DOHH2 (cell line): Measurements from ENCODE around the gene TAS2R40.

ENCODE experiments used
- H3F3A ChIP-seq: fragments of 200-600 bp; sonication (generic), shearing (Covaris generic); 2 replicates; pipeline ENCODE4 v1.6.0; 2016; ENCODE audit warnings: antibody characterized with exemption, mild to moderate bottlenecking; ENCODE audit not compliant: control insufficient read depth, insufficient read depth
- H3K27ac ChIP-seq: fragments of 200-600 bp; sonication (generic); 2 replicates; pipeline ENCODE4 v1.5.1; 2014; ENCODE audit warnings: low read depth, mild to moderate bottlenecking, low read length, moderate library complexity
- H3K27me3 ChIP-seq: fragments of 200-600 bp; sonication (generic); 2 replicates; pipeline ENCODE4 v1.6.1; 2014; ENCODE audit warnings: mild to moderate bottlenecking, low read length, mixed read lengths; ENCODE audit not compliant: control insufficient read depth
- H3K36me3 ChIP-seq: fragments of 200-600 bp; sonication (generic); 2 replicates; pipeline ENCODE4 v1.6.1; 2014; ENCODE audit warnings: mild to moderate bottlenecking, low read length, moderate library complexity, mixed read lengths; ENCODE audit not compliant: control insufficient read depth
- H3K4me1 ChIP-seq: fragments of 200-600 bp; sonication (generic); 2 replicates; pipeline ENCODE4 v1.6.1; 2014; ENCODE audit warnings: mild to moderate bottlenecking, low read length, mixed read lengths; ENCODE audit not compliant: control insufficient read depth
- H3K4me2 ChIP-seq: fragments of 200-600 bp; sonication (generic); 2 replicates; pipeline ENCODE4 v1.6.0; 2014; ENCODE audit warnings: mild to moderate bottlenecking, low read length, moderate library complexity
- H3K4me3 ChIP-seq: fragments of 200-600 bp; sonication (generic); 2 replicates; pipeline ENCODE4 v1.5.1; 2014; ENCODE audit warnings: mild to moderate bottlenecking, low read length, mixed read lengths
- H3K79me2 ChIP-seq: fragments of 200-600 bp; sonication (generic); 2 replicates; pipeline ENCODE4 v1.6.1; 2014; ENCODE audit warnings: mild to moderate bottlenecking, low read length, mixed read lengths; ENCODE audit not compliant: control insufficient read depth
- H3K9me2 ChIP-seq: fragments of 200-600 bp; sonication (generic); replicated peaks from 2 replicates; pipeline ENCODE4 v1.6.1; 2014; ENCODE audit warnings: mild to moderate bottlenecking, low read length, mixed read lengths; ENCODE audit not compliant: control insufficient read depth
- H3K9me3 ChIP-seq: fragments of 200-600 bp; sonication (generic); 2 replicates; pipeline ENCODE4 v1.6.1; 2014; ENCODE audit warnings: antibody characterized with exemption, low read length, mixed read lengths; ENCODE audit not compliant: control insufficient read depth, insufficient read depth
- H4K20me1 ChIP-seq: fragments of 200-600 bp; sonication (generic); 2 replicates; pipeline ENCODE4 v1.6.0; 2014; ENCODE audit warnings: low read depth, mild to moderate bottlenecking, antibody characterized with exemption, low read length, moderate library complexity; ENCODE audit not compliant: control insufficient read depth, insufficient read depth
- EZH2phosphoT487 ChIP-seq: fragments of 200-600 bp; sonication (generic); IDR thresholded peaks from 2 replicates; pipeline ENCODE4 v1.6.1; 2017; ENCODE audit warnings: borderline replicate concordance, mild to moderate bottlenecking, antibody characterized with exemption, low read length, moderate library complexity, mixed read lengths
- TF ChIP-seq, protein P1 (sequence below): fragments of 200-600 bp; sonication (generic); IDR thresholded peaks from one replicate; pipeline ENCODE4 v1.5.1; 2014; ENCODE audit warnings: antibody characterized with exemption, mild to moderate bottlenecking, low read depth, low read length; ENCODE audit not compliant: poor library complexity, severe bottlenecking

The TAS2R40 gene

DNA sequence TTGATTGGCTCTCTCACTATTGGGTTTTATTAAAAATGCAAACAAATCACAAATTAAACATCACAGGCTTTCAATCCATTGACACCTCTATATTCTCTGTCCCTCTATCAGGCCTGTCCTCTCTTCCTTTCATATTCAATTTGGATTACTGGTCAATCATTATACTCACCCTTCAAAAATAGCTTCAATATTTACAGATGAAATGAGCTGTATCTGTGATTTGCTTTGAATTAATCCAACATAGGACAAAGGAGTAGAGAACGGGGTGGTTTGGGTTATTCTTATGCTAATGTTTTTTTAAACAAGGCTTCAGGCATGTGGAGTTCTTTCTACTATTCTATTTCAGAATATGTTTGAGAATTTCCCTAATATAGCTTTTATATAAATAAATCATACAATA, 36.3 kb upstream of the TAS2R40 start:
- Histone ChIP-seq H3K4me3 (no peak overlapping the region), H3F3A (no peaks in the 10 kb centered on the region), H3K9me2 (no peaks in the 10 kb centered on the region), H3K4me2 (no peak overlapping the region), H3K36me3 (no peaks in the 10 kb centered on the region), H3K27me3 (no peaks in the 10 kb centered on the region), H3K4me1 (peaks cover 8% of the 10 kb centered on the region), H3K27ac (no peak overlapping the region), H3K79me2 (no peaks in the 10 kb centered on the region), H3K9me3 (no peaks in the 10 kb centered on the region), H4K20me1 (no peaks in the 10 kb centered on the region)
- TF ChIP-seq EZH2phosphoT487 = no peak
- TF ChIP-seq, protein P1, sequence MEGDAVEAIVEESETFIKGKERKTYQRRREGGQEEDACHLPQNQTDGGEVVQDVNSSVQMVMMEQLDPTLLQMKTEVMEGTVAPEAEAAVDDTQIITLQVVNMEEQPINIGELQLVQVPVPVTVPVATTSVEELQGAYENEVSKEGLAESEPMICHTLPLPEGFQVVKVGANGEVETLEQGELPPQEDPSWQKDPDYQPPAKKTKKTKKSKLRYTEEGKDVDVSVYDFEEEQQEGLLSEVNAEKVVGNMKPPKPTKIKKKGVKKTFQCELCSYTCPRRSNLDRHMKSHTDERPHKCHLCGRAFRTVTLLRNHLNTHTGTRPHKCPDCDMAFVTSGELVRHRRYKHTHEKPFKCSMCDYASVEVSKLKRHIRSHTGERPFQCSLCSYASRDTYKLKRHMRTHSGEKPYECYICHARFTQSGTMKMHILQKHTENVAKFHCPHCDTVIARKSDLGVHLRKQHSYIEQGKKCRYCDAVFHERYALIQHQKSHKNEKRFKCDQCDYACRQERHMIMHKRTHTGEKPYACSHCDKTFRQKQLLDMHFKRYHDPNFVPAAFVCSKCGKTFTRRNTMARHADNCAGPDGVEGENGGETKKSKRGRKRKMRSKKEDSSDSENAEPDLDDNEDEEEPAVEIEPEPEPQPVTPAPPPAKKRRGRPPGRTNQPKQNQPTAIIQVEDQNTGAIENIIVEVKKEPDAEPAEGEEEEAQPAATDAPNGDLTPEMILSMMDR = no peak

DNA sequence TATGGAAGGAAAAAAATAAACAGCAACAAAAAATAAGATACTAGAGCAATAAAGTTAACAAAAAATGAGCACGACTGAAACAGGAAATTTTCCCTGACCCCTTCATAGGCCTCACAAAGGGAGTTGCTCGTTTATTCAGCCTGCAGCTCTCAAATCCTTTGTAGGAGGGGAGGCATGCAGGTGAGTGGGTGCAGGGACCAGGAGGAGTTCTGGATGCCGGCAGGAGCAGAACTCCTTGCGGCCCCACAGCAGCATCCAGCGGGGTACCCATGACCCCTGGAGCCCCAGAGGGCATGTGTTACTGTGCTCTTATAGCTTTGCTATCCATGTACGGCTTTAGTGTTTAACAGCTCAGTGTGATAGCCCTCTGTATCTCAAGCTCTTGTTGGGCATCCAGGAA, 32.8 kb upstream of the TAS2R40 start:
- H3K9me2 ChIP-seq = no peaks in the 10 kb centered on the region
- H3K4me1 ChIP-seq = no peaks in the 10 kb centered on the region
- TF ChIP-seq, protein P1 = no peak
- no peak for TF ChIP-seq EZH2phosphoT487
- H3K36me3 ChIP-seq = no peaks in the 10 kb centered on the region
- H4K20me1 ChIP-seq = no peaks in the 10 kb centered on the region
- H3K27ac ChIP-seq = no peak overlapping the region
- H3K4me2 ChIP-seq = no peak overlapping the region
- no peak overlapping the region for H3K4me3 ChIP-seq
- no peaks in the 10 kb centered on the region for H3F3A ChIP-seq
- H3K27me3 ChIP-seq = no peaks in the 10 kb centered on the region
- H3K9me3 ChIP-seq = no peaks in the 10 kb centered on the region
- H3K79me2 ChIP-seq = no peaks in the 10 kb centered on the region

DNA sequence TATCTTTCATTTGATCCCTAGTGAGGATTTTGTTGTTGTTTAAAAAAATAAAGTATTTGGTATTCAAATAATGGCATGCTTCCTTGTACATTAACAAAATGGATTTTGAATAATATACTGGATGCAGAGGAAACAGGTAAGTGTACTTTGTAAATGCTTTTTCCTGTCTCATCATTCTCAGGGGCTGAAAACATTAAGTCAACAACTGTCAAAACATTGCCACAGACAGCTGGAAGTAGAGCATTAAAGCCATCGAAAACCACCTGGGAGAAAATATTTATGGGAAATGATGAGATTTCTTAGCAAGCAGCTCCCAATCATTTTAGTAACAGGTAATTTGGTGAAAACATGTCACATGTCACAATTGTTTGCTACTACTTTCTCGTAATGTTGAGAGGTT, 28.0 kb upstream of the TAS2R40 start:
- no peak for TF ChIP-seq EZH2phosphoT487
- TF ChIP-seq, protein P1 = no peak
- Histone ChIP-seq H4K20me1 (no peaks in the 10 kb centered on the region), H3K36me3 (no peaks in the 10 kb centered on the region), H3K4me3 (no peak overlapping the region), H3K4me2 (no peak overlapping the region), H3K27ac (no peak overlapping the region), H3K79me2 (no peaks in the 10 kb centered on the region), H3K9me2 (no peaks in the 10 kb centered on the region), H3K4me1 (no peaks in the 10 kb centered on the region), H3K27me3 (no peaks in the 10 kb centered on the region), H3F3A (no peaks in the 10 kb centered on the region), H3K9me3 (peaks cover 17% of the 10 kb centered on the region)

DNA sequence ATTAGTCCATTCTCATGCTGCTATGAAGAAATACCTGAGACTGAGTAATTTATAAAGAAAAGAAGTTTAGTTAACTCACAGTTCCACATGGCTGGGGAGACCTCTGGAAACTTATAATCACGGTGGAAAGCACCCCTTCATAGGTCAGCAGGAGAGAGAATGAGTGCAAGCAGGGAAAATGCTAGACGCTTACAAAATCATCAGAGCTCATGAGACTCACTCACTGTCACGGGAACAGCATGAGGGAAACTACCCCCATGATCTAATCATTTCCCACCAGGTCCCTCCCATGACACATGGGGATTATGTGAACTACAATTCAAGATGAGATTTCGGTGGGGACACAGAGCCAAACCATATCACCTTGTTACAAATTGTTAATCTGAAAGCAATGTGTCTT, 22.8 kb upstream of the TAS2R40 start:
- no peaks in the 10 kb centered on the region for H4K20me1 ChIP-seq
- no peaks in the 10 kb centered on the region for H3K36me3 ChIP-seq
- no peaks in the 10 kb centered on the region for H3K27me3 ChIP-seq
- H3K4me1 ChIP-seq = no peaks in the 10 kb centered on the region
- TF ChIP-seq, protein P1 = no peak
- TF ChIP-seq EZH2phosphoT487 = no peak
- H3K9me2 ChIP-seq = no peaks in the 10 kb centered on the region
- no peak overlapping the region for H3K4me3 ChIP-seq
- no peaks in the 10 kb centered on the region for H3K79me2 ChIP-seq
- H3K4me2 ChIP-seq = no peak overlapping the region
- peaks cover 17% of the 10 kb centered on the region for H3K9me3 ChIP-seq
- no peaks in the 10 kb centered on the region for H3F3A ChIP-seq
- H3K27ac ChIP-seq = no peak overlapping the region
